Gastrocnemius medialis (tissue), 4 donors: ENCODE data around the gene OR11H6. TPM values are rescaled to one million over a fixed set of nuclear protein-coding genes. Genes with fewer than 3 reads are reported as not detected.

Experiments used
- total RNA-seq, 4 donors: library from RNA; depleted of rRNA; stranded (reverse); fragments of >200 nt; gene quantifications; one replicate each; pipeline versions ENCODE4 v1.1.0 to v1.2.3, GENCODE V29; 2016

OR11H6 gene
- total RNA-seq, 4 donors from 2014 or later = not detected

Other genes starting within 250 kb of the OR11H6 start
- not detected for gene OR4K15, start 248.1 kb upstream of the OR11H6 start, total RNA-seq
- gene OR4Q2, start 221.5 kb upstream of the OR11H6 start, total RNA-seq = not detected
- not detected for gene OR4K14, start 204.4 kb upstream of the OR11H6 start, total RNA-seq
- not detected for gene OR4K13, start 187.7 kb upstream of the OR11H6 start, total RNA-seq
- not detected for gene OR4L1, start 163.7 kb upstream of the OR11H6 start, total RNA-seq
- not detected for gene OR4K17, start 113.0 kb upstream of the OR11H6 start, total RNA-seq
- gene OR4N5, start 84.9 kb upstream of the OR11H6 start, total RNA-seq = not detected
- not detected for gene OR11G2, start 32.8 kb upstream of the OR11H6 start, total RNA-seq
- not detected for gene OR11H7, start 5.3 kb downstream of the OR11H6 start, total RNA-seq
- not detected for gene OR11H4, start 15.6 kb downstream of the OR11H6 start, total RNA-seq
- gene TTC5, start 82.2 kb downstream of the OR11H6 start, total RNA-seq = 1 to 10 TPM; 3.7 to 6.3 (median 4.8) TPM
- 10 to 100 TPM; 15.7 to 42.9 (median 30.2) TPM for gene CCNB1IP1, start 109.6 kb downstream of the OR11H6 start, total RNA-seq
- 10 to 100 TPM in 1 of 4 donors, 1 to 10 TPM in 3; 5.1 to 15.0 (median 7.0) TPM for gene PARP2, start 119.9 kb downstream of the OR11H6 start, total RNA-seq
- gene TEP1, start 189.8 kb downstream of the OR11H6 start, total RNA-seq = 10 to 100 TPM in 2 of 4 donors, 1 to 10 TPM in 2; 7.2 to 25.7 (median 12.0) TPM
- 1 to 10 TPM; 1.9 to 4.7 (median 3.5) TPM for gene KLHL33, start 212.5 kb downstream of the OR11H6 start, total RNA-seq
- gene OSGEP, start 231.1 kb downstream of the OR11H6 start, total RNA-seq = 10 to 100 TPM; 15.8 to 21.7 (median 20.5) TPM
- gene APEX1, start 231.5 kb downstream of the OR11H6 start, total RNA-seq = 100 to 1,000 TPM in 2 of 4 donors, 10 to 100 TPM in 2; 65.6 to 132 (median 94.2) TPM
- 10 to 100 TPM; 18.8 to 38.5 (median 21.7) TPM for gene PIP4P1, start 237.7 kb downstream of the OR11H6 start, total RNA-seq
- gene PNP, start 245.7 kb downstream of the OR11H6 start, total RNA-seq = 1 to 10 TPM; 1.6 to 7.5 (median 3.0) TPM